Endothelial cell of umbilical vein (primary cell): ENCODE data around the gene ENG. TPM values are rescaled to one million over a fixed set of nuclear protein-coding genes. Genes with fewer than 3 reads are reported as not detected.

Experiments
- BruUV-seq: library from RNA; stranded (reverse); fragments of 400-500 nt; replicated peaks from 2 replicates; lab custom pipeline; 2021; lab: Mats Ljungman, UMichigan
- CTCF ChIA-PET: fragments of 300-600, 350-600 bp; sonication (Branson Sonifier 250); formaldehyde crosslinking; loops from one replicate; lab custom pipeline; 2021; ENCODE audit warnings: antibody characterized with exemption, inconsistent platforms; lab: Charles Lee
- POLR2A ChIA-PET: fragments of 300-600, 350-600 bp; sonication (Branson Sonifier 250); formaldehyde crosslinking; loops from one replicate; lab custom pipeline; 2021; ENCODE audit warnings: antibody characterized with exemption, inconsistent platforms; lab: Charles Lee
- DNase-seq: peaks from one replicate; pipeline ENCODE4 v3.0.0-alpha.2; 2011; ENCODE audit warnings: low read depth, low spot score
- FAIRE-seq: peaks from 2 replicates; lab custom pipeline; 2011; peaks lifted over from hg19 to GRCh38; lab: Jason Lieb, UNC
- H2AFZ ChIP-seq: 2 replicates; pipeline ENCODE4 v1.6.0; 2012; ENCODE audit warnings: low read depth, low read length, control low read depth, inconsistent platforms
- H3K27ac ChIP-seq: 2 replicates; pipeline ENCODE4 v1.5.1; 2011; ENCODE audit warnings: low read depth, mild to moderate bottlenecking, control low read depth, low read length, moderate library complexity; ENCODE audit not compliant: insufficient read depth
- H3K27me3 ChIP-seq, 2 experiments: 2 replicates each; pipeline versions ENCODE4 v1.6.0 to v1.6.1; 2011; ENCODE audit warnings: low read length in 2 of 2, mixed read lengths in 1 of 2; ENCODE audit not compliant: control insufficient read depth in 2 of 2, insufficient read depth in 2 of 2
- H3K36me3 ChIP-seq, 2 experiments: 2 replicates in 1 of 2; 3 replicates in 1 of 2; pipeline ENCODE4 v1.5.1; 2011; ENCODE audit warnings: low read length in 2 of 2, mild to moderate bottlenecking in 1 of 2, moderate library complexity in 1 of 2; ENCODE audit not compliant: control insufficient read depth in 2 of 2, insufficient read depth in 2 of 2; ENCODE audit errors: extremely low read depth in 1 of 2
- H3K4me1 ChIP-seq: 3 replicates; pipeline ENCODE4 v1.5.1; 2011; ENCODE audit warnings: mild to moderate bottlenecking, low read length; ENCODE audit not compliant: control insufficient read depth, insufficient read depth; ENCODE audit errors: extremely low read depth
- H3K4me2 ChIP-seq: 2 replicates; pipeline ENCODE4 v1.6.1; 2011; ENCODE audit warnings: low read length, control low read depth, mixed read lengths; ENCODE audit not compliant: insufficient read depth
- H3K4me3 ChIP-seq, 3 experiments: fragments of 200-600 bp in 1 of 3; sonication (generic), shearing (Covaris generic) in 1 of 3; replicated peaks in 1 of 3; 2 replicates each; pipeline ENCODE4 v1.5.1; 2011 to 2016; ENCODE audit warnings: control low read depth in 3 of 3, low read length in 3 of 3, mild to moderate bottlenecking in 2 of 3, inconsistent platforms in 1 of 3, low read depth in 1 of 3, moderate library complexity in 1 of 3; ENCODE audit not compliant: insufficient read depth in 1 of 3
- H3K79me2 ChIP-seq: 2 replicates; pipeline ENCODE4 v1.6.0; 2012; ENCODE audit warnings: low read length, inconsistent platforms; ENCODE audit not compliant: control insufficient read depth, insufficient read depth
- H3K9ac ChIP-seq: replicated peaks from 2 replicates; pipeline ENCODE3; 2011; ENCODE audit warnings: low read length, control low read depth; ENCODE audit not compliant: insufficient read depth; ENCODE audit errors: extremely low read depth
- H3K9me1 ChIP-seq: replicated peaks from 3 replicates; pipeline ENCODE4 v1.6.0; 2011; ENCODE audit warnings: mild to moderate bottlenecking, low read length; ENCODE audit not compliant: control insufficient read depth, insufficient read depth; ENCODE audit errors: extremely low read depth
- H3K9me3 ChIP-seq: replicated peaks from 2 replicates; pipeline ENCODE4 v1.5.1; 2012; ENCODE audit warnings: low read length, inconsistent platforms; ENCODE audit not compliant: control insufficient read depth, insufficient read depth
- H4K20me1 ChIP-seq: replicated peaks from 2 replicates; pipeline ENCODE3; 2011; ENCODE audit warnings: mild to moderate bottlenecking, low read length; ENCODE audit not compliant: control insufficient read depth, insufficient read depth; ENCODE audit errors: extremely low read depth
- CTCF ChIP-seq, 2 donors: IDR thresholded peaks; 1 replicate in 1 of 2; 2 replicates in 1 of 2; pipeline ENCODE4 v1.5.1; 2011; ENCODE audit warnings: low read length in 2 of 2, mild to moderate bottlenecking in 2 of 2, moderate library complexity in 2 of 2, control low read depth in 1 of 2, inconsistent platforms in 1 of 2, low read depth in 1 of 2; ENCODE audit not compliant: insufficient read depth in 1 of 2; ENCODE audit errors: extremely low read depth in 1 of 2
- EZH2 ChIP-seq: IDR thresholded peaks from 2 replicates; pipeline ENCODE4 v1.6.1; 2012; ENCODE audit warnings: borderline replicate concordance, low read depth, mild to moderate bottlenecking, moderate library complexity, low read length, inconsistent platforms; ENCODE audit not compliant: severe bottlenecking
- FOS ChIP-seq: IDR thresholded peaks from 2 replicates; pipeline ENCODE4 v1.6.1; 2011; ENCODE audit warnings: mild to moderate bottlenecking, low read length, moderate library complexity, borderline replicate concordance; ENCODE audit not compliant: insufficient read depth
- GATA2 ChIP-seq: IDR thresholded peaks from 2 replicates; pipeline ENCODE4 v1.7.0; 2011; ENCODE audit warnings: low read depth, mild to moderate bottlenecking, moderate library complexity, mixed read lengths, low read length; ENCODE audit not compliant: insufficient read length, insufficient read depth
- JUN ChIP-seq: IDR thresholded peaks from 2 replicates; pipeline ENCODE4 v1.6.1; 2011; ENCODE audit warnings: borderline replicate concordance, low read depth; ENCODE audit not compliant: insufficient read length, insufficient read depth
- MYC ChIP-seq: IDR thresholded peaks from one replicate; pipeline ENCODE4 v1.6.1; 2011; ENCODE audit warnings: mild to moderate bottlenecking, low read depth, low read length
- POLR2A ChIP-seq: IDR thresholded peaks from 2 replicates; pipeline ENCODE4 v1.6.1; 2012; ENCODE audit warnings: low read depth, mild to moderate bottlenecking, control low read depth, low read length
- POLR2AphosphoS5 ChIP-seq: IDR thresholded peaks from 2 replicates; pipeline ENCODE4 v1.6.1; 2012; ENCODE audit warnings: low read depth, mild to moderate bottlenecking, control low read depth, low read length, moderate library complexity; ENCODE audit not compliant: insufficient read depth
- dilution Hi-C: fragments of 300-500 bp; cut with MboI; formaldehyde crosslinking; loops from one replicate; pipeline ENCODE4 v1.15.0; 2019; ENCODE audit warnings: low sequenced_read_pairs; ENCODE audit not compliant: extremely low pct_ligation_motif_present
- intact Hi-C: fragments of 100-400 bp; cut with micrococcal nuclease; formaldehyde crosslinking; loops from one replicate; pipeline ENCODE4 v1.10.0; 2022
- polyA plus RNA-seq, 4 experiments: library from polyadenylated mRNA; depleted of rRNA in 3 of 4; stranded (reverse) in 3 of 4; unstranded in 1 of 4; fragments of >200 nt; gene quantifications; 2 replicates each; pipeline versions ENCODE4 v1.2.1 to v1.2.3, GENCODE V29; 2011 to 2012; ENCODE audit warnings: missing spikeins in 1 of 4
- total RNA-seq: library from RNA; stranded (reverse); gene quantifications from 2 replicates; pipeline ENCODE4 v1.2.3, GENCODE V29; 2021
- TF ChIP-seq, protein P1 (sequence below): IDR thresholded peaks from 2 replicates; pipeline ENCODE4 v1.6.1; 2011; ENCODE audit not compliant: insufficient read depth, insufficient read length

Gene ENG
- total and polyA plus RNA-seq, 2 donors (not counting 3 experiments of a cell fraction or from before 2014, with no cell fraction given), result 338 to 728 TPM

DNA sequence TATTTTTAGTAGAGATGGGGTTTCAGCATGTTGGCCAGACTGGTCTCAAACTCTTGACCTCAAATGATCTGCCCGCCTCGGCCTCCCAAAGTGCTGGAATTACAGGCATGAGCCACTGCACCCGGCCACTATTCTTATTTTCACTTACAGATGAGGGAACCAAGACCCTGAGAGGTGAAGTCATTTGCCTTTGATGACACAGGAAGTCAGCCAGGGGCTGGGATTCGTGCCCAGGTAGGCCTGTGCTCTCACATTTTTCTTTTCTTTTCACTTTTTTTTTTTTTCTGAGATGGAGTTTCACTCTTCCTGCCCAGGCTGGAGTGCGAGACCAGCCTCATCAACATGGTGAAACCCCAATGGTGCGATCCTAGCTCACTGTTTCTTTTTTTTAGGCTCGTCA, 22.2 kb downstream of the ENG start:
- Histone ChIP-seq H3K79me2 (peaks cover 95% of the 10 kb centered on the region), H2AFZ (no peak overlapping the region), H3K9ac (no peak overlapping the region), H3K9me1 (no peaks in the 10 kb centered on the region), H3K9me3 (no peaks in the 10 kb centered on the region), H3K4me3 (no peak overlapping the region), H3K36me3 (peaks cover 10 to 26% of the 10 kb centered on the region in 2 experiments), H3K4me1 (peaks cover 55% of the 10 kb centered on the region), H3K4me2 (no peak overlapping the region), H3K27ac (no peak overlapping the region), H4K20me1 (no peaks in the 10 kb centered on the region), H3K27me3 (no peaks in the 10 kb centered on the region)
- DNase-seq (no peak), FAIRE-seq (no peak)
- POLR2A ChIA-PET, result interaction anchor here (0.6 kb wide), 1 partner anchor 23 kb away, joined by 5 read pairs; no protein-coding TSS in a partner anchor
- intact Hi-C loops, result no loop called here
- dilution Hi-C loops, result no loop called here
- CTCF ChIA-PET, result interaction anchor here (0.6 to 1.2 kb wide), 2 partner anchors 38 to 70 kb away, joined by 3 read pairs; no protein-coding TSS in a partner anchor
- TF ChIP-seq GATA2 (no peak), FOS (no peak), EZH2 (no peak), CTCF (IDR thresholded peaks at IDR 0.05; ENCODE audit: extremely low read depth in 1 of 2, insufficient read depth in 1 of 2, low read depth in 1 of 2, low read length in 2 of 2) (no peak), JUN (no peak), MYC (no peak), POLR2A (no peak), POLR2AphosphoS5 (no peak)
- TF ChIP-seq, protein P1, sequence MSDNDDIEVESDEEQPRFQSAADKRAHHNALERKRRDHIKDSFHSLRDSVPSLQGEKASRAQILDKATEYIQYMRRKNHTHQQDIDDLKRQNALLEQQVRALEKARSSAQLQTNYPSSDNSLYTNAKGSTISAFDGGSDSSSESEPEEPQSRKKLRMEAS, result no peak
- no TSS peak for BruUV-seq
